Fibroblast of skin of left quadriceps (primary cell): ENCODE measurements around the gene EFCC1.
A peak's percentile ranks its signal among the peaks of the same experiment; 100 is the strongest.

Experiments
- DNase-seq, 2 experiments: peaks; one replicate each; pipeline ENCODE4 v3.0.0-alpha.2; 2013; ENCODE audit warnings: low read depth in 2 of 2

The EFCC1 gene

GRCh38 chr3:129014793-129015345 lies 13.8 kb downstream of the EFCC1 start:
- DNase-seq = no peak

DNA sequence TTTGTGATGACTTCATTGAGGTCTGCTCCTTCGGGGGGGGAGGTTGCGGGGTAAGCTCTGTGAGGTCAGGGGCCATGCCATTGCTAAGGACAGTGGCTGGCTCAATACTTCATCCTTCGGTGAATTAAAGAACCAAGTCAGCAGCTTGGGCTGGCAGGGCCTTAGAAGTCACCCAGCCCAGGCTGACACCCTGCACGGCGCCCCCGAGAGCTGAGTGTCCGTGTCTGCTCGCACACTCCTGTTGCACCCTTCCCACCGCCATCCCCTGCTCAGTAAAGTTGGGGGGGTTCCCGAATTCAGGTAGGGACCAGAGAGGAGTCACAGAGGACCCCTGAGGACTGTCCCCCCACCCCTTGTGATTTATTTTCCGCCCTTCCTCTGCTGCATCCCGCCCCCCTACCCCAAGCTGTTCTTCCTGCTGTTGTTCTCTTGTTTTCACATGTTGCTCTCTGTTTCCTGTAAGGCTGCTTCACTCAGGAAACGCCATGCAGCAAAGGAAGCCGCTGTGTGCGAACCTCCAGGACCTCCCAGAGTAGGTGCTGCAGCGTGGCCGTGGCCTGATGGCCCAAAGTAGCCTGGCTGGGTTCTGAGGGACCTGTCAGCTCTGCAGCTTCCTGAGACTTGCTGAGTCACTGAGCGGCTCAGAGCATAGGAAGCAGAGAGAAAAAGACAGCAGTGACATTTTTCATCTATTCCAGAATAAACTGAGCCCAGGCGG lies 14.4 kb downstream of the EFCC1 start:
- no peak for DNase-seq

GRCh38 chr3:129016356-129016719 lies 15.2 kb downstream of the EFCC1 start:
- no peak for DNase-seq

DNA sequence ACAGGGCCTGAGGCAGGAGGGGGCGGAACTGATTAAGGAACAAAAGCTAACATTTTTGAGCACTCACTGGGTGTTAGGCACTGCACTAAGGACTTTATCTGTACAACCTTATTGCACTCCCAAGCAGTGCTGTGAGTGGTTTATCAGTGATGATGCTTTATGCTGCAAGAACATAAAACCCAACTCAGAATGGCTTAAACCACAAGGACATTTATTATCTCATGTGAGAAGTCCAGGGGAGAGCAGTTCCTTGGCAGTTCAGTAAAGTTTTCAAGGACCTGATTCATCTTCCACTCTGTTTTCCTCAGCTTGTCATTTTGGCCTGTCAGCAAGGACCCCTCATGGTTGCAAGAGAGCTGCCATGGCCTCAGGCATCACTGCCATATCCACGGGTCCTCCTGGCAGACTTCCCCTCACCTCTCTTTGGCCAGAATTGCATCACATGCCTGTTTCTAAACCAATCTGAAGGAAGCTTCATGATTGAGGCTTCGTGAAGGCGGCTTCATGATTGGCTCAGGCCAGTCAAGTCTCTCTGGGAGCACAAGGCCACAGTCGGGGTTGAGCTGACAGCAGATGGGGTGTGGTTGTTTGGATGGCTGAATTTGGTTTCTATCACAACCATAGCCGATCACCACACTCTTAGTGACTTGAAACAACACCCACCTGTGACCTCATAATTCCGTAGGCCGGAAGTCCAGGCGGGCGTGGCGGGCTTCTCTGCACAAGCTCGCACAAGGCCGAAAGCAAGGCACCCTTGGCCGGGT lies 15.8 kb downstream of the EFCC1 start:
- no peak for DNase-seq

DNA sequence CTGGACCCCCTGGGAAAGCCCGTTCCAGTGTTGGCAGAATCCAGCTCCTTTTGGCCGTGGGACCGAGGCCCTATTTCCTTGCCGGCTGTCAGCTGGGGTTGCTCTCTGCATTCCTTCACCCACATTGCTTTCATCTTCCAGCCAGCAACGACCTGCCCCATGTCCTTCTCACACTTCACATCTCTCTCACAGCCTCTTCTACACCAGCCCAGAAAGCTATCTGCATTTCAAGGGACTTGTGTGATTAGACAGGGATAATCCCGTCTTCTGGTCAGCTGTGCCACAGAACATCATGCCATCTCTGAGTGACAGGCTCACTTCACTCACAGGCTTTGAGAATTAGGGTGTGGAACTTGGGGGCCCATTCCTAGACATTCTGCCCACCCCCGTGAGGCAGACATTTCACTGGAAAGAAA lies 16.4 kb downstream of the EFCC1 start:
- no peak for DNase-seq

- no peak for DNase-seq
These were observed 17.2 kb downstream of the EFCC1 start for GRCh38 chr3:129018271-129018670.

- no peak for DNase-seq
These were observed 17.6 kb downstream of the EFCC1 start for GRCh38 chr3:129018751-129019150.

- no peak for DNase-seq
These were observed 18.2 kb downstream of the EFCC1 start for GRCh38 chr3:129019266-129019665.

- no peak for DNase-seq
These were observed 19.6 kb downstream of the EFCC1 start for GRCh38 chr3:129020691-129021090.

DNA sequence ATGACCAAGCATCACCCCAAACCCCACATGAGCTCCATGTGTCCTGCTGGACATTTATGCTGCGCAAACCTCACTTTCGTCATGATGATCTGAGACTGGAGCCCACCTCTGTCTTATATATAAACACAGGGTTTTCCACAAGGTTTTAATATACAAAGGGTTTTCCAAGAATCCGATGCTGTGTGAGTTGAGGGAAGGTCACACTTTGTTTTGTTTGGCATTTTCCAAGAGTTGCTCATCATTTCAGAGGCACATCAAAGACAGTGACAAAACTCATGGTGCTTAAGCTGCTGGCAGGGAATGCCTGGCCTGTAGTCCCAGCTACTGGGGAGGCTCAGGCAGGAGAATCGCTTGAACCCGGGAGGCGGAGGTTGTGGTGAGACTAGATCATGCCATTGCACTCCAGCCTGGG lies 20.0 kb downstream of the EFCC1 start:
- no peak for DNase-seq

- DNase-seq = no peak
These were observed 21.3 kb downstream of the EFCC1 start for GRCh38 chr3:129022114-129023007.

DNA sequence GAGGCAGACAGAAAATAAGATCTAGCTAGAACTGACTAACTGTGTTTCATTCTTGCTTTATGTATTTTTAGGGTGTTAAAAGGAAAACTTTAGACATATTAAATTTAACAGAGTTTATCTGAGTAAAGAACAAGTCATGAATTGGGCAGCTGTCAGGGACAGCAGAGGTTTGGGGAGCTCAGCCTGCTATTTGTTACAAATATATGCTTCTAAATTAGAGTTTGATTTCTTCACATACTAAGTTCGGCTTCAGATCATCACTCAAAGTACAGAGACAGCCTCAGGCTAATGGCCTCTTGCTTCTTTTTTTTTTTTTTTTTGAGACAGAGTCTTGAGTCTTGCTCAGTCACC lies 21.9 kb downstream of the EFCC1 start:
- DNase-seq = no peak

- no peak for DNase-seq
These were observed 22.8 kb downstream of the EFCC1 start for GRCh38 chr3:129023909-129024308.

GRCh38 chr3:129025108-129025507 lies 24.0 kb downstream of the EFCC1 start:
- no peak for DNase-seq

- no peak for DNase-seq
These were observed 24.8 kb downstream of the EFCC1 start for GRCh38 chr3:129025691-129026435.

- DNase-seq = peak; percentile 31 to 41
These were observed 25.8 kb downstream of the EFCC1 start for GRCh38 chr3:129026728-129027543.

GRCh38 chr3:129027544-129027880 lies 26.4 kb downstream of the EFCC1 start:
- no peak for DNase-seq

GRCh38 chr3:129028866-129029265 lies 27.8 kb downstream of the EFCC1 start:
- DNase-seq = no peak

DNA sequence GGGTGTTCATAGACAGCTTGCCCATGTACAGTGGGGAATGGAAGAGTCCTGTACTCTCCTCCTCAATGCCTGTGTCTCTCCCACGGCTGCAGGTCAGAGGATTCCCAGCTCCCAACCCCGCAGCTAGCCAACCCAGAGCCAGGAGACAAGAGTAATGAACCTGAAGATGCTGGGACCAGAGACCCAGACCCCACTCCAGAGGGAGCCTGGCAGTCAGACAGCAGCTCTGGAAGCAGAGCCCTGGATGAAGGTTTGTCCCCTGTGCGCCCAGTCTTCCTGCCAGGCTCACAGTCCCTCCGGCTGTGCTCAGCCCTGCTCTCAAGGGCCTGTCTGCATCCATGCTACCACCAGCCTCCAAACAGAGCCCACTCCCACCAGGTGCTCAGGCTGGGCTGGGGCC lies 29.5 kb downstream of the EFCC1 start:
- DNase-seq = no peak

DNA sequence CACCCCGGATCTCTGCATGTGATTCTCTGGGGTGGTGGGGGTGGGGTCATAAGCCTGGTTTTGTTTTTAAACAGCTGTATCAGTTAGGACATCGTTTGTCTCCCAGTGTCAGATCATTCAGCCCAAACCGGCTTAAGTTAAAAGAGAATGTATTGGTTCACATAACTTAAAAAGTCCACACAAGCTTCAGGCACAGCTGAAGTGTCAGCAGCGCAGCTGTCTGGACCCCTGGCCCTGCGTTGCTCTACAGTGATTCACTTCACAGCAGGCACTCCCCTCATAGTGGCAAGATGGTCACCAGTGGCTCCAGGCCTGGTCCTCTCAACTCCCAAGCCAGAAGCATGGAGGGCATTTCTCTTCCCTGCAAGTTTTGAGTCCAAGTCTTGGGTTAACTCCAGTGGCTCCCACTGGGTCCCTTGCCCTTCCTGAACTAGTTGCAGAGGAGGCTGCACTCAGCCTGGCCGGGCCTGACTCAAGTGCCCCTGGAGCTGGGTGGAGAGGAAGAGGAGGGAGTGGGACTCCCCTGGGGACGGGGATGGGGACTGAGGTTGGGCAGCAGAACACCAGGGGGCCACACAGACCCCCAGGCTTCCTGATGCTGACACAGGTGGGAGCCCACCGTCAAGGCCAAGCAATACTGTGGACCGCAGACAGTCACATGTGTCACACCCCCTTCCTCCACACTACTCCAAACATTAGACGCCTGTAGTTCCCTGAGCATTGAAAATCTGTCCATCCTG lies 30.5 kb downstream of the EFCC1 start:
- DNase-seq = no peak
